H1 (cell line): ENCODE data around the gene INF2. TPM values are rescaled to one million over a fixed set of nuclear protein-coding genes. Genes with fewer than 3 reads are reported as not detected.

ENCODE experiments used
- CTCF ChIA-PET: fragments of 300-600 bp; sonication (Branson Sonifier 250); formaldehyde crosslinking; loops from one replicate; lab custom pipeline; 2021; ENCODE audit not compliant: partially characterized antibody; lab: Charles Lee
- POLR2A ChIA-PET: fragments of 300-600 bp; sonication (Branson Sonifier 250); formaldehyde crosslinking; loops from one replicate; lab custom pipeline; 2021; ENCODE audit warnings: inconsistent platforms; ENCODE audit not compliant: partially characterized antibody; lab: Charles Lee
- DNase-seq, 2 experiments: peaks; one replicate each; pipeline versions ENCODE4 v3.0.0 to v3.0.0-alpha.2; 2010 to 2022; ENCODE audit warnings: low spot score in 2 of 2, low read depth in 1 of 2, mixed read lengths in 1 of 2
- FAIRE-seq: peaks from 2 replicates; lab custom pipeline; 2011; peaks lifted over from hg19 to GRCh38; lab: Jason Lieb, UNC
- H2AFZ ChIP-seq: 2 replicates; pipeline ENCODE4 v1.8.1; 2012; ENCODE audit warnings: low read length, inconsistent platforms
- H2AK5ac ChIP-seq: 2 replicates; pipeline ENCODE4 v1.6.1; 2013; ENCODE audit warnings: low read depth, low read length
- H2BK120ac ChIP-seq: replicated peaks from 2 replicates; pipeline ENCODE3; 2013; ENCODE audit warnings: low read depth, low read length, inconsistent platforms
- H2BK12ac ChIP-seq: 2 replicates; pipeline ENCODE4 v1.6.1; 2013; ENCODE audit warnings: low read depth, low read length
- H2BK15ac ChIP-seq: 2 replicates; pipeline ENCODE4 v1.6.1; 2013; ENCODE audit warnings: low read length
- H2BK20ac ChIP-seq: 2 replicates; pipeline ENCODE4 v1.6.1; 2013; ENCODE audit warnings: low read length
- H2BK5ac ChIP-seq: 2 replicates; pipeline ENCODE4 v1.6.1; 2013; ENCODE audit warnings: low read depth, low read length
- H3K14ac ChIP-seq: 2 replicates; pipeline ENCODE4 v1.6.1; 2013; ENCODE audit warnings: inconsistent platforms; ENCODE audit not compliant: insufficient read length
- H3K18ac ChIP-seq: 2 replicates; pipeline ENCODE4 v1.6.1; 2013; ENCODE audit warnings: low read length; ENCODE audit errors: extremely low read depth
- H3K23ac ChIP-seq: 2 replicates; pipeline ENCODE4 v1.6.1; 2013; ENCODE audit warnings: inconsistent platforms; ENCODE audit not compliant: insufficient read length
- H3K23me2 ChIP-seq: 2 replicates; pipeline ENCODE4 v1.6.1; 2013; ENCODE audit warnings: low read depth, low read length
- H3K27ac ChIP-seq: 2 replicates; pipeline ENCODE4 v1.6.1; 2011; ENCODE audit warnings: low read depth, low read length, inconsistent platforms
- H3K27me3 ChIP-seq, 4 experiments: replicated peaks in 1 of 4; 1 replicate in 1 of 4; 2 replicates in 3 of 4; pipeline versions ENCODE4 v1.6.1 to v1.8.1; 2011 to 2013; ENCODE audit warnings: low read length in 3 of 4, mild to moderate bottlenecking in 3 of 4, inconsistent platforms in 2 of 4, mixed read lengths in 2 of 4, moderate library complexity in 1 of 4; ENCODE audit not compliant: control insufficient read depth in 3 of 4, insufficient read depth in 3 of 4; ENCODE audit errors: extremely low read depth in 1 of 4
- H3K36me3 ChIP-seq, 4 experiments: 2 replicates each; pipeline versions ENCODE4 v1.6.1 to v1.8.1; 2011 to 2013; ENCODE audit warnings: mild to moderate bottlenecking in 4 of 4, low read length in 3 of 4, moderate library complexity in 2 of 4, control low read depth in 1 of 4, inconsistent platforms in 1 of 4; ENCODE audit not compliant: insufficient read depth in 4 of 4, control insufficient read depth in 2 of 4
- H3K4ac ChIP-seq: replicated peaks from 2 replicates; pipeline ENCODE3; 2013; ENCODE audit warnings: low read length, low read depth, mixed read lengths, inconsistent platforms; ENCODE audit not compliant: insufficient read length
- H3K4me1 ChIP-seq, 4 experiments: replicated peaks in 1 of 4; 1 replicate in 1 of 4; 2 replicates in 3 of 4; pipeline versions ENCODE4 v1.6.1 to v1.8.1; 2011 to 2013; ENCODE audit warnings: low read length in 3 of 4, inconsistent platforms in 2 of 4, mixed read lengths in 1 of 4; ENCODE audit not compliant: insufficient read depth in 4 of 4, control insufficient read depth in 3 of 4
- H3K4me2 ChIP-seq, 2 experiments: 2 replicates each; pipeline versions ENCODE4 v1.6.1 to v1.8.1; 2011 to 2013; ENCODE audit warnings: low read depth in 2 of 2, low read length in 2 of 2, control low read depth in 1 of 2, inconsistent platforms in 1 of 2, mild to moderate bottlenecking in 1 of 2; ENCODE audit not compliant: insufficient read depth in 1 of 2
- H3K4me3 ChIP-seq, 4 experiments: fragments of 200-600, 300-600 bp in 1 of 4; sonication (generic), shearing (Covaris generic), sonication (Bioruptor Twin) in 1 of 4; 2 replicates each; pipeline versions ENCODE4 v1.5.1 to v1.8.1; 2011 to 2016; ENCODE audit warnings: low read length in 4 of 4, low read depth in 3 of 4, control low read depth in 2 of 4, inconsistent platforms in 2 of 4, mild to moderate bottlenecking in 2 of 4, mixed read lengths in 1 of 4, moderate library complexity in 1 of 4; ENCODE audit not compliant: insufficient read depth in 2 of 4; ENCODE audit errors: extremely low read depth in 1 of 4
- H3K56ac ChIP-seq: replicated peaks from 2 replicates; pipeline ENCODE3; 2013; ENCODE audit warnings: low read depth, mild to moderate bottlenecking, mixed read lengths, low read length, inconsistent platforms; ENCODE audit not compliant: insufficient read length
- H3K79me1 ChIP-seq: 2 replicates; pipeline ENCODE4 v1.6.1; 2013; ENCODE audit warnings: low read depth, low read length, control low read depth
- H3K79me2 ChIP-seq, 2 experiments: 2 replicates each; pipeline versions ENCODE4 v1.6.1 to v1.8.1; 2012 to 2013; ENCODE audit warnings: low read length in 2 of 2, mild to moderate bottlenecking in 2 of 2, inconsistent platforms in 1 of 2; ENCODE audit not compliant: insufficient read depth in 2 of 2, control insufficient read depth in 1 of 2
- H3K9ac ChIP-seq, 4 experiments: replicated peaks in 1 of 4; 1 replicate in 1 of 4; 2 replicates in 3 of 4; pipeline versions ENCODE4 v1.6.1 to v1.8.1; 2011 to 2013; ENCODE audit warnings: low read depth in 3 of 4, low read length in 3 of 4, control low read depth in 2 of 4, mild to moderate bottlenecking in 2 of 4, moderate library complexity in 2 of 4, inconsistent platforms in 1 of 4; ENCODE audit errors: extremely low read depth in 1 of 4
- H3K9me3 ChIP-seq, 2 experiments: 2 replicates each; pipeline versions ENCODE4 v1.6.1 to v1.8.1; 2012 to 2013; ENCODE audit warnings: mild to moderate bottlenecking in 2 of 2, moderate library complexity in 2 of 2, control low read depth in 1 of 2, inconsistent platforms in 1 of 2, low read depth in 1 of 2, low read length in 1 of 2, mixed read lengths in 1 of 2; ENCODE audit not compliant: insufficient read depth in 2 of 2
- H4K20me1 ChIP-seq, 2 experiments: replicated peaks in 1 of 2; 2 replicates each; pipeline versions ENCODE3 to v1.8.1; 2011 to 2013; ENCODE audit warnings: inconsistent platforms in 2 of 2, low read length in 2 of 2, mild to moderate bottlenecking in 1 of 2; ENCODE audit not compliant: insufficient read depth in 2 of 2, control insufficient read depth in 1 of 2
- H4K5ac ChIP-seq: 2 replicates; pipeline ENCODE4 v1.6.1; 2013; ENCODE audit warnings: low read length, low read depth, mixed read lengths, inconsistent platforms; ENCODE audit not compliant: insufficient read length
- H4K8ac ChIP-seq: 2 replicates; pipeline ENCODE4 v1.8.0; 2013; ENCODE audit warnings: mild to moderate bottlenecking, moderate library complexity, low read length, inconsistent platforms; ENCODE audit not compliant: insufficient read depth; ENCODE audit errors: extremely low read depth
- H4K91ac ChIP-seq: replicated peaks from 2 replicates; pipeline ENCODE3; 2013; ENCODE audit warnings: low read length, mixed read lengths, inconsistent platforms; ENCODE audit not compliant: insufficient read length
- ATF2 ChIP-seq: IDR thresholded peaks from 2 replicates; pipeline ENCODE4 v1.6.1; 2012; ENCODE audit warnings: low read length, inconsistent platforms
- CREB1 ChIP-seq: IDR thresholded peaks from 2 replicates; pipeline ENCODE4 v1.6.1; 2012; ENCODE audit warnings: inconsistent platforms
- EZH2 ChIP-seq: fragments of 200-600 bp; sonication (generic); IDR thresholded peaks from 2 replicates; pipeline ENCODE4 v1.7.1; 2012; ENCODE audit warnings: low read depth, mild to moderate bottlenecking, moderate library complexity, low read length, inconsistent platforms; ENCODE audit not compliant: severe bottlenecking
- JUN ChIP-seq: IDR thresholded peaks from 2 replicates; pipeline ENCODE4 v1.6.1; 2011; ENCODE audit warnings: low read depth, mild to moderate bottlenecking, improper control_type of control experiment, low read length
- RXRA ChIP-seq: IDR thresholded peaks from 2 replicates; pipeline ENCODE4 v1.6.1; 2011; ENCODE audit warnings: low read depth, mild to moderate bottlenecking, low read length, moderate library complexity; ENCODE audit not compliant: insufficient read depth
- SAP30 ChIP-seq: fragments of 300-600 bp; sonication (generic); IDR thresholded peaks from 2 replicates; pipeline ENCODE4 v1.7.1; 2012; ENCODE audit warnings: low read length, moderate library complexity, mild to moderate bottlenecking, inconsistent platforms; ENCODE audit not compliant: insufficient read depth, insufficient replicate concordance
- SUZ12 ChIP-seq: fragments of 200-600 bp; sonication (generic); IDR thresholded peaks from 2 replicates; pipeline ENCODE4 v1.6.1; 2012; ENCODE audit warnings: mild to moderate bottlenecking, inconsistent platforms, low read length, moderate library complexity, mixed read lengths
- TBP ChIP-seq: IDR thresholded peaks from 2 replicates; pipeline ENCODE4 v1.6.1; 2011; ENCODE audit warnings: low read depth, low read length, improper control_type of control experiment
- USF2 ChIP-seq: IDR thresholded peaks from 2 replicates; pipeline ENCODE4 v1.6.1; 2011; ENCODE audit warnings: low read length, improper control_type of control experiment
- ZNF274 ChIP-seq: IDR thresholded peaks from 2 replicates; pipeline ENCODE4 v1.7.0; 2012; ENCODE audit warnings: low read length, borderline replicate concordance; ENCODE audit errors: extremely low read depth
- WGBS, 2 experiments: shearing (Covaris generic) in 1 of 2; methylation state at CpG; one replicate each; pipeline versions ENCODE4 v1.1.6 to v1.1.7; 2013 to 2015; ENCODE audit warnings: low lambda C conversion rate in 2 of 2, mixed read lengths in 2 of 2, inconsistent platforms in 1 of 2, low coverage in 1 of 2, missing lambda C conversion rate in 1 of 2; ENCODE audit not compliant: insufficient replicate concordance in 2 of 2, insufficient coverage in 1 of 2, insufficient read length in 1 of 2; ENCODE audit errors: extremely low coverage in 1 of 2, missing lambda C conversion rate in 1 of 2; 5-methylcytosine and 5-hydroxymethylcytosine counted together
- polyA plus RNA-seq, 7 experiments: library from polyadenylated mRNA; depleted of rRNA in 3 of 7; stranded (reverse) in 5 of 7; unstranded in 2 of 7; fragments of >200 nt in 5 of 7; fragments of 200-250 nt in 2 of 7; gene quantifications; 1 replicate in 5 of 7; 2 replicates in 1 of 7; 4 replicates in 1 of 7; pipeline versions ENCODE4 v1.2.1 to v1.2.3, GENCODE V29; 2011 to 2013; ENCODE audit warnings: missing spikeins in 2 of 7, mixed read lengths in 2 of 7
- total RNA-seq: library from RNA; stranded (reverse); fragmentation: NEBNext Ultra II Directional; extraction: Animal tissue kit (Norgen Biotek cat#: 25700); gene quantifications from 2 replicates; pipeline ENCODE4 v1.2.1, GENCODE V29; 2021

The INF2 gene
- total and polyA plus RNA-seq, 2 of the 8 experiments (the other 6 are each of a cell fraction or from before 2014, with no cell fraction given) = 29.1 to 59.5 TPM

GRCh38 chr14:104684449-104684821 is 5.0 kb upstream of the INF2 start:
- Histone ChIP-seq H3K27ac (no peak overlapping the region), H4K8ac (no peak overlapping the region), H3K9me3 (no peaks in the 10 kb centered on the region), H3K4me1 (peaks cover 11 to 55% (median 42%) of the 10 kb centered on the region in 4 experiments), H3K27me3 (no peaks in the 10 kb centered on the region; a peak in 2 of 7 replicates), H3K79me1 (no peaks in the 10 kb centered on the region), H4K5ac (no peak overlapping the region), H2AK5ac (no peak overlapping the region), H4K20me1 (no peaks in the 10 kb centered on the region), H2BK120ac (no peak overlapping the region), H3K4ac (no peak overlapping the region), H2BK20ac (peak overlapping the region; percentile 89; the same call in 1 of the 2 replicates), H2BK12ac (peak overlapping the region; percentile 93; the same call in 1 of the 2 replicates), H3K23me2 (peaks cover 12% of the 10 kb centered on the region; the same call in 1 of the 2 replicates), H4K91ac (no peak overlapping the region), H3K79me2 (no peaks in the 10 kb centered on the region), H3K36me3 (no peaks in the 10 kb centered on the region), H3K4me2 (no peak overlapping the region), H3K18ac (0 out of 2 replicates have a peak overlapping the region, but pooled peaks have one; percentile 7), H3K23ac (no peak overlapping the region), H2AFZ (no peak overlapping the region), H3K56ac (no peak overlapping the region), H3K9ac (no peak overlapping the region), H2BK15ac (peak overlapping the region; percentile 72; the same call in 1 of the 2 replicates), H3K4me3 (no peak overlapping the region), H3K14ac (no peak overlapping the region), H2BK5ac (no peak overlapping the region)
- FAIRE-seq (no peak), DNase-seq (no peak)
- ChIA-PET CTCF (interaction anchor here (0.7 to 1.8 kb wide), 6 partner anchors 18 to 42 kb away, joined by 3 to 8 read pairs (median 4); no protein-coding TSS in a partner anchor), POLR2A (interaction anchor here (1.2 to 9.8 kb wide), 4 partner anchors 8 to 20 kb away, joined by 3 to 94 read pairs (median 38); no protein-coding TSS in a partner anchor)
- 90% methylated on average over 10 of the region's 10 CpGs; no CpG with 5 or more reads in 1 of the 2 experiments for WGBS, 2 experiments
- no peak for TF ChIP-seq SUZ12
- no peak for TF ChIP-seq CREB1
- TF ChIP-seq JUN = no peak
- no peak for TF ChIP-seq EZH2
- TF ChIP-seq RXRA = no peak
- TF ChIP-seq SAP30 = no peak
- TF ChIP-seq TBP = no peak
- no peak for TF ChIP-seq USF2
- TF ChIP-seq ATF2 = no peak
- no peak for TF ChIP-seq ZNF274
